Spleen (tissue), 7 donors: ENCODE data around the gene MYOD1.

ENCODE experiments used
- POLR2A ChIP-seq, 3 donors: fragments of 450-650 bp; IDR thresholded peaks; one replicate each; pipeline ENCODE4 v1.5.1; 2017; ENCODE audit warnings: antibody characterized with exemption in 3 of 3, mild to moderate bottlenecking in 1 of 3
- TF ChIP-seq, protein P1 (sequence below), 11 experiments: fragments of 200-600 bp in 7 of 11; fragments of 450-650 bp in 4 of 11; sonication (generic) in 4 of 11; IDR thresholded peaks in 8 of 11; conservative IDR thresholded peaks in 3 of 11; 1 replicate in 7 of 11; 2 replicates in 4 of 11; pipeline versions ENCODE4 v1.4.0 to v1.8.0; 2016 to 2021; ENCODE audit warnings: antibody characterized with exemption in 11 of 11, inconsistent platforms in 4 of 11, mild to moderate bottlenecking in 1 of 11
- donor health status: DM: no; HTN: no; CAD: no; lungs with moderate emphysema.
- donor health status: DM: no; HTN: no; CAD: no.
- donor health status: DM: no; HTN: no; CAD: no.

DNA sequence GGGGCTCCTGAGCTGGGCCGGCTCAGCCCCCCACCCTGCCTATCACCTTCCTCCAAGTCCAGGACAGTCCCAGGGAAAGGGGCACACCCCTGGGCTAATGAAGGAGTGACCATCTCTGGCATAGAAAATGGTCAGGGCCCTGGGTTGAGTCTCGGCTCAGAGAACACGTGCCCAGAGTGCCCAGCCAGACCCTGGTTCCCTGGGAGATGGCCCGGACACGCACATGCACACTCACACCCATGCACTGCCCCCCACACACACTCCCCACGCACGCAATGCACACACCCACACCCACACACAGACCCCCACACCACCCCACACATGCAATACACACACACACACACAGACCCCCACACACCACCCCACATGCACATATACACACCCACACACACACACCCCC, 43.9 kb downstream of the MYOD1 start:
- TF ChIP-seq, protein P1, sequence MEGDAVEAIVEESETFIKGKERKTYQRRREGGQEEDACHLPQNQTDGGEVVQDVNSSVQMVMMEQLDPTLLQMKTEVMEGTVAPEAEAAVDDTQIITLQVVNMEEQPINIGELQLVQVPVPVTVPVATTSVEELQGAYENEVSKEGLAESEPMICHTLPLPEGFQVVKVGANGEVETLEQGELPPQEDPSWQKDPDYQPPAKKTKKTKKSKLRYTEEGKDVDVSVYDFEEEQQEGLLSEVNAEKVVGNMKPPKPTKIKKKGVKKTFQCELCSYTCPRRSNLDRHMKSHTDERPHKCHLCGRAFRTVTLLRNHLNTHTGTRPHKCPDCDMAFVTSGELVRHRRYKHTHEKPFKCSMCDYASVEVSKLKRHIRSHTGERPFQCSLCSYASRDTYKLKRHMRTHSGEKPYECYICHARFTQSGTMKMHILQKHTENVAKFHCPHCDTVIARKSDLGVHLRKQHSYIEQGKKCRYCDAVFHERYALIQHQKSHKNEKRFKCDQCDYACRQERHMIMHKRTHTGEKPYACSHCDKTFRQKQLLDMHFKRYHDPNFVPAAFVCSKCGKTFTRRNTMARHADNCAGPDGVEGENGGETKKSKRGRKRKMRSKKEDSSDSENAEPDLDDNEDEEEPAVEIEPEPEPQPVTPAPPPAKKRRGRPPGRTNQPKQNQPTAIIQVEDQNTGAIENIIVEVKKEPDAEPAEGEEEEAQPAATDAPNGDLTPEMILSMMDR (IDR thresholded peaks at IDR 0.05 in 8 of 11, conservative IDR thresholded peaks at IDR 0.05 in 3 of 11) = no peak
- TF ChIP-seq POLR2A (IDR thresholded peaks at IDR 0.05) = no peak
